ENCODE results near the gene SARS1.

The SARS1 gene

GRCh38 chr1:109228167-109228566, 14.4 kb downstream of the SARS1 start:
- DNase-seq (ENCODE audit: low read depth), result no peak

DNA sequence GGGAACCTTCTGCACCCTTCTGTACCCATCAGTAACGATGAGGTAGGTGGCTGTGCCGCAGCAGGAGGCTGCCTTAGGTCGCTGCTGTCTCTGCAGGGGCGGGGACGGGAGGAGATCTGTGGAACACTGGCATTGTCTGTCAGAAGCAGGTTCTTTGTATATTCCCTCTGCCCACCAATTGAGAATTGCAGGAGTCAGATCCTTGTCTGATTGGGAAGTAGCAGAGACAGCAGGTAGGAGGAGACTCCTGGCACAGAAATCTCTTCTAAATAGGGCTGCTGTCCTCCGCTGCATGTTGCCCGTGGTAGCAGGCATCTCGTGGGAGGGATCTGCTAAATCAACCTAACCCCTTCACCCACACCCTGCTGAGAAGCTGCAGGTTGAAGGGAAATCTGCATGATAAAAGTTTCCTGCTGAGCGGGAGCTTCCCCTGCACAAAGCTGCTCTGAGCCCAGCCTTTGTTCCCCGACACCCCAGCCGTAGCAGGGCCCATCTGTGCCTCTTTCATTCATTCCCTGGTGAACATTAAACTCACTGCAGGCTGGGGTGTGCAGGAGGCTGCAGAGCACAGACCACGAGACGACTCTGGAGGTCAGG, 15.9 kb downstream of the SARS1 start:
- no peak for DNase-seq (ENCODE audit: low read depth)

- DNase-seq (ENCODE audit: low read depth), result no peak
Measured at GRCh38 chr1:109231066-109231465, 17.3 kb downstream of the SARS1 start.

DNA sequence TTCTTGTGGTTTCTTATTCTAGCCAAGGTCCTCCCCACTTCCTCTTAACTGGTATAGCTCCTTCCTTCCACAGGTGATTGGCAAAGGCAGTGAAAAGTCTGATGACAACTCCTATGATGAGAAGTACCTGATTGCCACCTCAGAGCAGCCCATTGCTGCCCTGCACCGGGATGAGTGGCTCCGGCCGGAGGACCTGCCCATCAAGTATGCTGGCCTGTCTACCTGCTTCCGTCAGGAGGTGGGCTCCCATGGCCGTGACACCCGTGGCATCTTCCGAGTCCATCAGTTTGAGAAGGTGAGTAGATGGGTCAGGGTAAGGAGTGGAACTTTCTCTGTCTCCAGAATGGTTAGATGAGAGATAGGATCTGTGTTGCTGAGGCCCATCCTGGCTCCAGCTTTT, 21.4 kb downstream of the SARS1 start:
- no peak for DNase-seq (ENCODE audit: low read depth)

- no peak for DNase-seq (ENCODE audit: low read depth)
Measured at GRCh38 chr1:109237512-109237911, 23.8 kb downstream of the SARS1 start.

DNA sequence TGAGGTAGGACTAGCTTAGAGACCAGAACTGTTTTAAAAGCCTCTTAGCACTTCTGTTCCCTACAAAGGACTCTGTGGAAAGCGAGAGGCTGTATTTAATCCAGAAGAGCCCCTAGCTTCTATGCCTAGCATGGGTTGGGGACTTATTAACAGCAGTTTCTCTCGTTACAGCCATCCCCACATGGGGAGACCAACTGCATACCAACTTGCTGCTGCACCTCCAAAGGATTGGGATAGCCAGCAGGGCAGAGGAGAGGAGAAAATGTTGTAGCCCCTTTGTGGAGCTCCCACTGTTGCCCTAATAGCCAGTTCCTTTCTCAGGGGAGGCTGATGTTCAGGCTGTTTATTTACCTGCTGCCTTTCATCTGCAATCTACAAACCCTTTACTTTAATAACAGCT, 24.7 kb downstream of the SARS1 start:
- no peak for DNase-seq (ENCODE audit: low read depth)

GRCh38 chr1:109239047-109239408, 25.3 kb downstream of the SARS1 start:
- DNase-seq (ENCODE audit: low read depth), result no peak

DNA sequence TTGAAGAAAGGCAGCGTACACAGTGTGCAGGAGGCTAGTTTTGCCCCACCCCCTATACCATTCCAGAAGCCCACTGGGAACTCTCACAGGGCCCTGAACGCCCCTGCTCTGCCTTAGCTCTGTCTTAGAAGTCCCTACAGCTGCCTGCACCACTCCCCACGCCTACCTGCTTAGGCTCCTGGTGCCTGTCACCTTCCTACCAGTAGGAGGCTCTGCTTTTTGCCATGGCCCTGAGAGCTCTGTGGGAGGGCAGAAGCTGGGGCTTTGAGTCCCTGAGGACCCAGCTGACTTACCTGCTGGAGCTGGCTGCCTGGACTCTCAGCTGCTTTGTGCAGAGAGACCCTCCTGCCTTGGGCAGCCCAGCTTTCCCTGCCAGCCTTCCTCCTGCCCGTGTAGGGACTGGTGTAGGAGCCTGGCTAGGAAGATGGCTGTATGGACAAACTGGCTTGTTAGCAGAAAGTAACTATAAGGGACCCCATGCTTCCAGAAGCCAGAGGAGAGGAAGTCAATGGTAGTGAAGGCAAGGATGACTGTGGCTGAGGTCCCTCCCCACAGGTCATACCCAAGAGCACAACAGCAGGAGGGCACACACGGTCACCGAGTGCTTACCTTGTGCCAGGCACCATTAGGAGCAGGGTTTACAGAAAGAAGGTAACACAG, 25.8 kb downstream of the SARS1 start:
- no peak for DNase-seq (ENCODE audit: low read depth)

GRCh38 chr1:109240158-109241152, 26.7 kb downstream of the SARS1 start:
- no peak for DNase-seq (ENCODE audit: low read depth)

DNA sequence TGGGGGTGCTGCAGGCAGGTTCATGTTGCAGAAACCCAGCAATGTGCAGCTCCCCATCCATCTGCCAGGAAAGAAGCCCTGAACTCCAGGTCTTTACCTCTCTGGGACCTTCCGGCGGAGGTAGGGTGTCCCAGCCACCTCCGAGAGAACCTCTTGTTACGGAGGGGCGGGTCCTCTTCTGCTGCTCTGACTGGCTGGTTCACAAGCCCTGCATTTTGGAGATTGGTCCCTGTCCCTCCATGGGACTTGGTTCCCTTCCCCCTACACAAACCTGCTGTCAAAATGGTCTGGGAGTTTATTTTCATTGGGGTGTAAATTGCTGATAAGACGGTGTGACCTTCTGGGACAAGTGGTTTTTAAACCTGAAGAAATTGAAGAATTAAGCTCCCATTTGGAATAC, 27.6 kb downstream of the SARS1 start:
- no peak for DNase-seq (ENCODE audit: low read depth)

DNA sequence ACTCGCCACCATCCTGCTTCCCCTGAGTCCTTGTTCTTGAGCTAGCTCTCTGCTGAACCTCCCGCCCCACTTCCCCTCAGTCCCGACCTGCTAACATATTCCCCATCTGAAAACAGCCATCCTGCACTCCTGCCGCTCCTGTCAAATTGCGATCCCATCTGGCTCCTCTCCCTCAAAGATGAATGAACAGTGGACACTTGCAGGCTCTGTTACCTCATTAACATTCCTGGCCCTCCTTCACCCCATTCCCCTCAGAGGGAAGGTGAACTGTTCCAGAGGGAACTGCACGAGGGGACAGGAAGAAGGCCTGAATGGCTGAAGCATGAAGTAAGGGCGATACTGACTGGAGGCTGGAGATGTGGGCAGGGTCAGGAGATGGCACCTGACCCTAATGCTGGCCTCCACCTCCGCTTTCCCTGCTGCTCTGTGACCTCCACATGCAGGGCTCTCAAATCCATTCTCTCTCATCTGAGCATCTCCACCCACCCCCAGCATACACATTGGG, 28.2 kb downstream of the SARS1 start:
- no peak for DNase-seq (ENCODE audit: low read depth)

- DNase-seq (ENCODE audit: low read depth), result no peak
Measured at GRCh38 chr1:109242387-109242786, 28.7 kb downstream of the SARS1 start.

- DNase-seq (ENCODE audit: low read depth), result no peak
Measured at GRCh38 chr1:109243221-109243620, 29.5 kb downstream of the SARS1 start.

DNA sequence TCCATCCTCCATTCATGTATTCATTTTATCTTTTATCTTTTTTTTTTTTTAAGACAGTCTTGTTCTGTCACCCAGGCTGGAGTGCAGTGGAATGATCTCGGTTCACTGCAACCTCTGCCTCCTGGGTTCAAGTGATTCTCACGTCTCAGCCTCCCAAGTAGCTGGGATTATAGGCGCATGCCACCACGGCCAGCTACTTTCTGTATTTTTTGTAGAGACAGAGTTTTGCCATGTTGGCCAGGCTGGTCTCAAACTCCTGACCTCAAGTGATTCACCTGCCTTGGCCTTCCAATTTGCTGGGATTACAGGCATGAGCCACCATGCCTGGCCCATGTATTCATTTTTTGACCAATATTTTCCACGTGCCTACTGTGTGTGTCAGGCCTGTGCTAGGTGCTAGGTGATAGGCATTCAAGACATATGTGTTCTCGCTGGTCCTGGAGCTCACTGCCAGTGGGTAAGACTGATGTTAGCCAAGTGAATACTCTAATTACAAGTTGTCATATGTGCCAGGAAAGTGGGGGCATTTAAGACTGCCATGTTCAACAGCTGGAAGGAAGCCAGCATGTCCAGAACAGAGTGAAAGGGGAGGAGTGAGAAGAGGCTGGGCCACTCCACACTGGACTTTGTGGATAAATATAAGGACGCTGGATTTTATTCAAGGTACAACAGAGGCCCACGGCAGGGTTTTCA, 30.3 kb downstream of the SARS1 start:
- no peak for DNase-seq (ENCODE audit: low read depth)

- no peak for DNase-seq (ENCODE audit: low read depth)
Measured at GRCh38 chr1:109246141-109246551, 32.4 kb downstream of the SARS1 start.

GRCh38 chr1:109247401-109248365, 34.0 kb downstream of the SARS1 start:
- DNase-seq (ENCODE audit: low read depth), result no peak

GRCh38 chr1:109248444-109248796, 34.7 kb downstream of the SARS1 start:
- DNase-seq (ENCODE audit: low read depth), result no peak

DNA sequence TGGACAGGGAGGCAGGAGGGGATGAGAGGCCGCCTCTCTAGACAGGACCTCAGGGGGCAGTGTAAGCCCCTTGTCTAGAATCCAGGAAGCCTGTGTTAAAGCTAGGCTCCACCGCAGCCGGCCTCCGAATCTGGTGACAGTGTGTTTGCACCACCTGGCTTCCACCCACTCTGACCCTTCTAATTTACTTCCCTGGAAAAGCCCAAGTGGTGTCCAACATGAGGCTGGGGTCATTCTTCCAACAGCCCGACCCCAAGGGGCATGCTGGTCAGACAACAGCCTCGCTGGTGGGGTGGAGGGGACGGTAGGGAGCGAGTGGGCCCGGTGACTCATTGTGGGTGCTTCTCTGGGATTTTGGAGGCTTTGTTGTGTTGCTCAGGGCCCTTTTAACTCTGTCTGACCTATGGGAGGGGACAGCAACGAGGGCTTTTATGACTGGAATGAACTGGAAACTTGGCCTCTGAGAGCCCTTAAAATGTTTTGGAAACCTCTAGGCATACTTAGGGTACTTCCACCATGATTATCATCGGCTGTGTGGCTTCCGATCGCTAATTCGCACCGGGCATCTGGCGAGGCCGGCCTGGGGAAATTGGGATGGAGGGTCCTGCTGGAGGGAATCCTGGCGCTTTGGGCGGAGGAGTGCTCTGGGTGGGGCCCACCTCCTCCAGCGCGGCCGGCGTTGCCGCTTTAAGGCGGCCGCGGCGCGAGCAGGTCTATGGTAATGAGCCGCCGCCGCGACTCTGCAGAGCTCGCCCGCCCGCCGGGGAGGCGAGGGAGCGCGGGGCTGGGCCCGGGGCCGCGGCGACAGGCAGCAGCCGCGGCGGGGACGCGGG, 35.3 kb downstream of the SARS1 start, which contains the start of gene CELSR2:
TSS of gene CELSR2 (plus strand) at position 743 of the 833 bp plus-strand sequence. CDS start 541 bp downstream, outside the sequence.
- peak; percentile 23 for DNase-seq (ENCODE audit: low read depth)

GRCh38 chr1:109249654-109250401, 36.1 kb downstream of the SARS1 start:
- no peak for DNase-seq (ENCODE audit: low read depth)

Data from HS-27A (cell line).